Pancreas (tissue), 10 donors: ENCODE measurements around the gene MALRD1. TPM values are rescaled to one million over a fixed set of nuclear protein-coding genes. Genes with fewer than 3 reads are reported as not detected.

Experiments used
- ATAC-seq, 4 donors: fragments of 200-7000 bp; cut with Tn5 transposase; one replicate each; pipeline versions ENCODE4 v1.8.0 to v1.9.1; 2020; ENCODE audit warnings: mild to moderate bottlenecking in 4 of 4, moderate library complexity in 4 of 4
- DNase-seq, 6 donors: peaks; one replicate each; pipeline ENCODE4 v3.0.0-alpha.2; 2020
- FAIRE-seq: peaks from 2 replicates; lab custom pipeline; 2012; peaks lifted over from hg19 to GRCh38; lab: Jason Lieb, UNC
- H3K27ac ChIP-seq, 4 donors: fragments of 200-600 bp; sonication (generic); 1 replicate in 3 of 4; 2 replicates in 1 of 4; pipeline versions ENCODE4 v1.5.0 to v1.8.0; 2020
- H3K27me3 ChIP-seq, 4 donors: fragments of 200-600 bp; one replicate each; pipeline ENCODE4 v1.8.0; 2021
- H3K36me3 ChIP-seq, 3 donors: fragments of 200-600 bp; sonication (generic) in 1 of 3; one replicate each; pipeline versions ENCODE4 v1.5.0 to v1.8.0; 2020 to 2021
- H3K4me1 ChIP-seq, 3 donors: fragments of 200-600 bp; one replicate each; pipeline ENCODE4 v1.8.0; 2021
- H3K4me3 ChIP-seq, 4 donors: fragments of 200-600 bp; sonication (generic) in 2 of 4; one replicate each; pipeline versions ENCODE4 v1.5.0 to v1.8.0; 2020 to 2021
- H3K9me3 ChIP-seq, 4 donors: fragments of 200-600 bp; one replicate each; pipeline ENCODE4 v1.8.0; 2021
- CTCF ChIP-seq, 4 donors: fragments of 200-600 bp; sonication (generic) in 3 of 4; IDR thresholded peaks; one replicate each; pipeline versions ENCODE4 v1.5.0 to v1.8.0; 2021; ENCODE audit warnings: antibody characterized with exemption in 4 of 4
- WGBS, 2 donors: extraction: QIAGEN DNeasy Blood & Tissue Kit; methylation state at CpG; one replicate each; pipeline ENCODE4 v1.1.7; 2013; 5-methylcytosine and 5-hydroxymethylcytosine counted together
- intact Hi-C, 3 donors: fragments of 100-400 bp; cut with DNase I; formaldehyde crosslinking; loops; one replicate each; pipeline versions ENCODE4 v1.11.1 to v1.14.2; 2022
- polyA plus RNA-seq, 2 donors: library from polyadenylated mRNA; stranded (reverse); fragments of 200-250 nt; gene quantifications; one replicate each; pipeline ENCODE4 v1.2.3, GENCODE V29; 2013
- total RNA-seq, 6 donors: library from RNA; stranded (reverse); fragmentation: NEBNext Ultra II Directional in 4 of 6; extraction: Animal tissue kit (Norgen Biotek cat#: 25700) in 4 of 6; gene quantifications; one replicate each; pipeline versions ENCODE4 v1.2.1 to v1.2.4, GENCODE V29; 2021 to 2023
- donor health status: healthy with polysubstance abuse.
- donor health status: DM: no; HTN: no; CAD: no; lungs with moderate emphysema.
- donor health status: DM: no; HTN: no; CAD: no.
- donor health status: control.
- donor health status: control.
- donor health status: Bipolar disorder and iron deficiency.
- donor health status: DM: yes; HTN: yes; CAD: no.
- donor health status: DM: no; HTN: no; CAD: no.
- donor health status: DM: no; HTN: no; CAD: no.
- donor health status: DM: yes; HTN: yes; CAD: no.

The MALRD1 gene
- total and polyA plus RNA-seq, 8 donors = 0.13 to 0.87 (median 0.31) TPM; not detected in 5

- Histone ChIP-seq H3K9me3 (no peaks in the 10 kb centered on the region), H3K27ac (no peak overlapping the region), H3K36me3 (no peaks in the 10 kb centered on the region), H3K4me3 (no peak overlapping the region), H3K4me1 (no peaks in the 10 kb centered on the region), H3K27me3 (no peaks in the 10 kb centered on the region)
- 11 to 14% methylated on average over 1 of the region's 1 CpG for WGBS, 2 donors
- DNase-seq (no peak), FAIRE-seq (no peak), ATAC-seq (no peak)
- no peak for TF ChIP-seq CTCF (IDR thresholded peaks at IDR 0.05)
- intact Hi-C loops = no loop called here
Measured at GRCh38 chr10:19164461-19164860, 115.9 kb downstream of the MALRD1 start.

- Histone ChIP-seq H3K4me3 (no peak overlapping the region), H3K27me3 (no peaks in the 10 kb centered on the region), H3K4me1 (no peaks in the 10 kb centered on the region), H3K9me3 (no peaks in the 10 kb centered on the region), H3K36me3 (no peaks in the 10 kb centered on the region), H3K27ac (no peak overlapping the region)
- intact Hi-C loops = no loop called here
- ATAC-seq (no peak), FAIRE-seq (no peak), DNase-seq (no peak)
- no peak for TF ChIP-seq CTCF (IDR thresholded peaks at IDR 0.05)
- WGBS, 2 donors = 31 to 45% methylated on average over 2 of the region's 2 CpGs
Measured at GRCh38 chr10:19168584-19168983, 120.0 kb downstream of the MALRD1 start.

GRCh38 chr10:19169041-19169440 lies 120.4 kb downstream of the MALRD1 start:
- 37 to 48% methylated on average over 2 of the region's 2 CpGs for WGBS, 2 donors
- no peaks in the 10 kb centered on the region for H3K9me3 ChIP-seq
- no peaks in the 10 kb centered on the region for H3K4me1 ChIP-seq
- H3K36me3 ChIP-seq = no peaks in the 10 kb centered on the region
- no peak for FAIRE-seq
- intact Hi-C loops = no loop called here
- H3K4me3 ChIP-seq = no peak overlapping the region
- no peak overlapping the region for H3K27ac ChIP-seq
- no peaks in the 10 kb centered on the region for H3K27me3 ChIP-seq
- no peak for ATAC-seq
- no peak for TF ChIP-seq CTCF (IDR thresholded peaks at IDR 0.05)
- no peak for DNase-seq

GRCh38 chr10:19169684-19170083 lies 121.1 kb downstream of the MALRD1 start:
- Histone ChIP-seq H3K27ac (no peak overlapping the region), H3K9me3 (no peaks in the 10 kb centered on the region), H3K4me1 (no peaks in the 10 kb centered on the region), H3K27me3 (no peaks in the 10 kb centered on the region), H3K36me3 (no peaks in the 10 kb centered on the region), H3K4me3 (no peak overlapping the region)
- WGBS, 2 donors = 43 to 44% methylated on average over 2 of the region's 2 CpGs
- TF ChIP-seq CTCF (IDR thresholded peaks at IDR 0.05) = no peak
- ATAC-seq (no peak), FAIRE-seq (no peak), DNase-seq (no peak)
- intact Hi-C loops = no loop called here

GRCh38 chr10:19178675-19179074 lies 130.1 kb downstream of the MALRD1 start:
- DNase-seq = no peak
- no peak for ATAC-seq
- intact Hi-C loops = no loop called here
- Histone ChIP-seq H3K27me3 (no peaks in the 10 kb centered on the region), H3K4me3 (no peak overlapping the region), H3K4me1 (no peaks in the 10 kb centered on the region), H3K27ac (no peak overlapping the region), H3K9me3 (no peaks in the 10 kb centered on the region), H3K36me3 (no peaks in the 10 kb centered on the region)
- no peak for FAIRE-seq
- 60 to 63% methylated on average over 8 of the region's 8 CpGs for WGBS, 2 donors
- TF ChIP-seq CTCF (IDR thresholded peaks at IDR 0.05) = no peak
